Measurements from ENCODE around the gene ACTL6B. TPM values are rescaled to one million over a fixed set of nuclear protein-coding genes. Genes with fewer than 3 reads are reported as not detected.
A peak's percentile ranks its signal among the peaks of the same experiment; 100 is the strongest.
"Not testable (repeated sequence)": the region's sequence is repeated elsewhere in the genome, so short reads cannot be mapped to it uniquely, and the experiment has no call there.

ACTL6B gene
- polyA plus RNA-seq, 1 of the 3 experiments (the other 2 are of a cell fraction), result 0.67 TPM

DNA sequence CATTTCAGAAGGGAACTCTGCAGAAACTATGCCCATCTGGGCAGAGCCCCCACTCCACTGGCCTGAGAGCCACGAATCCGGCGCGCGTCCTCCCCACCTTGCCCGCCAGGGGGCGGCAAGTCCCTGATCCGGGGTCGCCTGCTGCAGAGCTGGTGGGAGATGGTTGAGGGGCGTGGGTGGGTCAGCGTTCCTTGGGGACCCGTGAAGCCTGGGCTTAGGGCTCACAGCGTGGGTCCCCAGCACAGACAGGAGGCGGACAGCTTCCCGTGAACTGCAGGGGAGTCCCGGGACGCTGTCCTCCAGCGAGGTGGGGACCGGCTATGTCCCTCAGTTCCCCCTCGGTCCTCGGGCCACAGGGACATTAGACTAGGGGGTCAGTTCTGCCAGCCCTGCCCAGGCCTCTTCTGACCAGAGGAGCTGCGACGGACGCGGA lies 49.1 kb upstream of the ACTL6B start:
- H3K27ac ChIP-seq (ENCODE audit: low read depth in 2 of 2, low read length in 1 of 2), result peak overlapping the region; percentile 85 to 89
- peak overlapping the region; percentile 95 for H3K9ac ChIP-seq
- no peaks in the 10 kb centered on the region for H3K9me3 ChIP-seq
- ChIA-PET CTCF (interaction anchor here (0.6 to 17.6 kb wide), 83 partner anchors 10 to 577 kb away, joined by 3 to 344 read pairs (median 5); partner anchors contain the start of genes ACTL6B, EPHB4, EPO and GIGYF1), POLR2A (interaction anchor here (0.7 to 2.3 kb wide), 18 partner anchors 9 to 185 kb away, joined by 3 to 24 read pairs (median 4); partner anchors contain the start of genes EPHB4, EPO, FBXO24 and GIGYF1)
- no peaks in the 10 kb centered on the region for H3K9me2 ChIP-seq
- TF ChIP-seq, protein P1, sequence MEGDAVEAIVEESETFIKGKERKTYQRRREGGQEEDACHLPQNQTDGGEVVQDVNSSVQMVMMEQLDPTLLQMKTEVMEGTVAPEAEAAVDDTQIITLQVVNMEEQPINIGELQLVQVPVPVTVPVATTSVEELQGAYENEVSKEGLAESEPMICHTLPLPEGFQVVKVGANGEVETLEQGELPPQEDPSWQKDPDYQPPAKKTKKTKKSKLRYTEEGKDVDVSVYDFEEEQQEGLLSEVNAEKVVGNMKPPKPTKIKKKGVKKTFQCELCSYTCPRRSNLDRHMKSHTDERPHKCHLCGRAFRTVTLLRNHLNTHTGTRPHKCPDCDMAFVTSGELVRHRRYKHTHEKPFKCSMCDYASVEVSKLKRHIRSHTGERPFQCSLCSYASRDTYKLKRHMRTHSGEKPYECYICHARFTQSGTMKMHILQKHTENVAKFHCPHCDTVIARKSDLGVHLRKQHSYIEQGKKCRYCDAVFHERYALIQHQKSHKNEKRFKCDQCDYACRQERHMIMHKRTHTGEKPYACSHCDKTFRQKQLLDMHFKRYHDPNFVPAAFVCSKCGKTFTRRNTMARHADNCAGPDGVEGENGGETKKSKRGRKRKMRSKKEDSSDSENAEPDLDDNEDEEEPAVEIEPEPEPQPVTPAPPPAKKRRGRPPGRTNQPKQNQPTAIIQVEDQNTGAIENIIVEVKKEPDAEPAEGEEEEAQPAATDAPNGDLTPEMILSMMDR (IDR thresholded peaks at IDR 0.05), result peak; percentile 95
- no peak for TF ChIP-seq ELF1 (IDR thresholded peaks at IDR 0.05)
- TF ChIP-seq MAX (IDR thresholded peaks at IDR 0.05; ENCODE audit: low read depth), result peak; percentile 60
- 0 out of 2 replicates have a peak, but pooled peaks have one; percentile 25 for TF ChIP-seq TAF1 (IDR thresholded peaks at IDR 0.05; ENCODE audit: borderline replicate concordance, low read depth, low read length)
- peak; percentile 80 for TF ChIP-seq RAD21 (IDR thresholded peaks at IDR 0.05; ENCODE audit: low read length)
- TF ChIP-seq USF1 (IDR thresholded peaks at IDR 0.05; ENCODE audit: borderline replicate concordance, low read depth), result no peak
- TF ChIP-seq SIN3A (IDR thresholded peaks at IDR 0.05; ENCODE audit: borderline replicate concordance, low read depth, low read length), result peak; percentile 74; the same call in 1 of the 2 replicates
- no peak for TF ChIP-seq MEF2A (IDR thresholded peaks at IDR 0.05; ENCODE audit: borderline replicate concordance, low read depth)
- TF ChIP-seq TEAD4 (IDR thresholded peaks at IDR 0.05; ENCODE audit: borderline replicate concordance, insufficient read depth), result 0 out of 2 replicates have a peak, but pooled peaks have one; percentile 26
- peak; percentile 94 for TF ChIP-seq SMC3 (IDR thresholded peaks at IDR 0.05; ENCODE audit: low read depth, low read length)
- peak; percentile 97 for DNase-seq
- H3K4me2 ChIP-seq, result peak overlapping the region; percentile 97
- H3K36me3 ChIP-seq (replicated peaks in 1 of 2; ENCODE audit: control insufficient read depth in 1 of 2, insufficient read depth in 2 of 2, low read length in 1 of 2), result peaks cover 0 to 14% of the 10 kb centered on the region in 2 experiments
- peaks cover 6 to 14% of the 10 kb centered on the region in 2 experiments; a peak in 2 of 4 replicates for H3K4me1 ChIP-seq (ENCODE audit: control insufficient read depth in 1 of 2, insufficient read depth in 2 of 2, low read depth in 1 of 2, low read length in 1 of 2)
- peaks cover 25% of the 10 kb centered on the region for H3K79me2 ChIP-seq (ENCODE audit: insufficient read depth)
- H2AFZ ChIP-seq (ENCODE audit: low read depth), result peak overlapping the region; percentile 84
- peak overlapping the region; percentile 62 to 92 for H3K4me3 ChIP-seq (ENCODE audit: low read depth in 2 of 2, low read length in 1 of 2)
- H3K27me3 ChIP-seq (ENCODE audit: insufficient read depth), result peaks cover 4% of the 10 kb centered on the region; the same call in 1 of the 2 replicates
- H4K20me1 ChIP-seq (ENCODE audit: insufficient read depth), result no peaks in the 10 kb centered on the region; the same call in 1 of the 2 replicates
- 0% methylated on average over 16 of the region's 25 CpGs for WGBS (ENCODE audit: low lambda C conversion rate)
- peaks cover 8% of the 10 kb centered on the region for H3F3A ChIP-seq (replicated peaks; ENCODE audit: insufficient read depth)

DNA sequence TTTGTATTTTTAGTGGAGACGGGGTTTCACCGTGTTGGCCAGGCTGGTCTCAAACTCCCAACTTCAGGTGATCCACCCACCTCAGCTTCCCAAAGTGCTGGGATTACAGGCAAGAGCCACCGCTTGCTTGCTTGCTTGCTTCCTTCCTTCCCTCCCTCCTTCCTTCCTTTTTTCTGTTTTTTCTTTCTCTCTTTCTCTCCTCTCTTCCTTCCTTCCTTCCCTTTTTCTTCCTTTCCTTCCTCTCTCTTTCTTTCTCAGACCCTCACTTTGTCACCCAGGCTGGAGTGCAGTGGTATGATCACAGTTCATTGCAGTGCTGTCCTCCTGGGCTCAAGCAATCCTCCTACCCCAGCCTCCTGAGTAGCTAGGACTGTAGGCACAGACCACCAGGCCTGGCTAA lies 44.8 kb upstream of the ACTL6B start:
- H3K27ac ChIP-seq (ENCODE audit: low read depth in 2 of 2, low read length in 1 of 2); H4K20me1 ChIP-seq (ENCODE audit: insufficient read depth); H3K4me1 ChIP-seq (ENCODE audit: control insufficient read depth in 1 of 2, insufficient read depth in 2 of 2, low read depth in 1 of 2, low read length in 1 of 2); H3K4me2 ChIP-seq; H2AFZ ChIP-seq (ENCODE audit: low read depth); H3K36me3 ChIP-seq (replicated peaks in 1 of 2; ENCODE audit: control insufficient read depth in 1 of 2, insufficient read depth in 2 of 2, low read length in 1 of 2); H3K9me2 ChIP-seq; H3K9ac ChIP-seq; H3K9me3 ChIP-seq; DNase-seq; H3K4me3 ChIP-seq (ENCODE audit: low read depth in 2 of 2, low read length in 1 of 2); H3K79me2 ChIP-seq (ENCODE audit: insufficient read depth): not testable (repeated sequence)
- WGBS (ENCODE audit: low lambda C conversion rate), result 80% methylated on average over 3 of the region's 3 CpGs
- ChIA-PET POLR2A (interaction anchor here (0.6 kb wide), 1 partner anchor 240 kb away, joined by 7 read pairs; no protein-coding TSS in a partner anchor), CTCF (interaction anchor here (1.2 to 17.6 kb wide), 6 partner anchors 8 to 150 kb away, joined by 5 to 344 read pairs (median 80); partner anchors contain the start of genes EPHB4, EPO, GIGYF1 and SLC12A9)
- peaks cover 17% of the 10 kb centered on the region for H3F3A ChIP-seq (replicated peaks; ENCODE audit: insufficient read depth)
- peaks cover 13% of the 10 kb centered on the region; the same call in 1 of the 2 replicates for H3K27me3 ChIP-seq (ENCODE audit: insufficient read depth)
